ENCODE data around the gene GRK5. TPM values are rescaled to one million over a fixed set of nuclear protein-coding genes. Genes with fewer than 3 reads are reported as not detected.

Gene GRK5
- total RNA-seq, 1 experiment from 2014 or later, result 2.3 TPM

DNA sequence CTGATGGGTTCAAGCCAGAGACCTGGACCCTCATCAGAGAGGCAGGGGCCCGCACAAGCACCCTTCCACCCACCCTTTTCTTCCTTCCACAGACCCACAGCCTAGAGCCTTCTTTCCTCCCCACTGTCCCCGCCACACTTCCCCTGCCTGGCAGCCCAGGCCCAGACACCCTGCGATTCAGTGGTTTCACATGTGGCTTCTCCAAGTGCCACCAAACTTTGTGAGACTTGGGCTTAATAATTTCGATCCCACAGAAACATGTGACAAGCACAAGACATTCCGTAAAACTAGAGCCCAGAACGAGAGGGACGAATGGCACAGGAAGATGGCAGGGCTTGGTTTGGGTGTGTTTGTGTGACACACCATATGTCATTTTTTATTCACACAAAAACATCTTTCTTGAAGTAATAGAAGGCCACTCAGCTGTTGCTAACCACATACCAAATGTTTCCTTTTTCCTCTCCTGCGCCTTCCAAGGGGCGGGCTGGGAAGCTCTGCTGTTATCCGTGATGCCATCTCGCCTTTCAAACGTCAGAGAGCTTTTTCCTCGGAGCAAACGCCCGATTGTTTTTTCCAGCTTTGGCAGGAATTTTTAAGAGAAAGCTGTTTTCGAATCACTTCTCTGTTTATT, 162.9 kb downstream of the GRK5 start:
- no peaks in the 10 kb centered on the region for H3K4me1 Mint-ChIP-seq
- CTCF ChIA-PET, result interaction anchor here (1.0 to 1.8 kb wide), 2 partner anchors 18 to 163 kb away, joined by 3 to 6 read pairs; partner anchors contain the start of gene GRK5

DNA sequence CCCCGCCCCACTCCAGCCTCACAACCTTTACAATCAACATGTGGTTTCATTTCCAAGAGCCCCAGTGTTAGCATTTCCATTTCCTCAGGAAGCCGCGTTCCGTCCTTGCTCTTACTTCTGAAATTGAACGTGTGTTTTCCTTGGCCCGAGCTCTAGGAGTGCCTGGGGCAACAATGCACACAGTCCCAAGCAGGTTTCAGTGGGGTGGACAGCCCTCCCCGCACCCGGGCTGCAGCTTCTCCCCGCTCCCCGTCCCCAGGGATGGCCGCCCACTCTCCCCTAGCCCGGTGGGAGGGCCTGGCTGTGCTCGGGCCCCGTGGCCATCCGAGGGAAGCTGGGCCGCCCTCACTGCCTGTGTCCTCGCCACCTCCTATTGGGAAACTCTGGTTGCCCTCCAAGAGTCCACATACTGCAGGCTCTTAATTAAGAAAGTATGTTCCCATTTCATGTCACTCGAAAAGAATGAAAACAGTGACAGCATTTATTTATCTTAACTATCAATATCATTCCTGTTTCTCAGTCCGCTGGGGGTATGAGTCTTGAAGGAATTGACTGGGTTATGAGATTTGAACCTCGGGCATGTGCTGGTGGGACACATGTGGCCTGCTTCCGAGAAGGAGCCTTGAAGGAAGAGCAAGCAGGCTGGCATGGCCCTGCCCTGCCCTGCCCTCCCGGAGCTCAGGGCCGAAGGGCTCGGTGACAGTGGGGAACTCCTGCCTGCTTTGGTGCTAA, 163.8 kb downstream of the GRK5 start:
- ChIA-PET POLR2A (no interaction called here), CTCF (interaction anchor here (1.0 to 1.8 kb wide), 3 partner anchors 19 to 172 kb away, joined by 3 to 6 read pairs (median 3); partner anchors contain the start of gene GRK5)
- Mint-ChIP-seq H3K36me3 (no peaks in the 10 kb centered on the region), H3K27me3 (ENCODE audit: low read depth) (no peaks in the 10 kb centered on the region; the same call in 1 of the 2 replicates), H3K4me1 (no peaks in the 10 kb centered on the region), H3K9me3 (no peaks in the 10 kb centered on the region), H3K27ac (no peak overlapping the region), H3K4me3 (no peak overlapping the region)
- DNase-seq (ENCODE audit: low spot score) (no peak), ATAC-seq (no peak)
- TF ChIP-seq EMX1 (CRISPR knock-in tag; IDR thresholded peaks at IDR 0.05), result no peak
- TF ChIP-seq SMAD4 (CRISPR knock-in tag; IDR thresholded peaks at IDR 0.05), result no peak
- TF ChIP-seq, protein P1, sequence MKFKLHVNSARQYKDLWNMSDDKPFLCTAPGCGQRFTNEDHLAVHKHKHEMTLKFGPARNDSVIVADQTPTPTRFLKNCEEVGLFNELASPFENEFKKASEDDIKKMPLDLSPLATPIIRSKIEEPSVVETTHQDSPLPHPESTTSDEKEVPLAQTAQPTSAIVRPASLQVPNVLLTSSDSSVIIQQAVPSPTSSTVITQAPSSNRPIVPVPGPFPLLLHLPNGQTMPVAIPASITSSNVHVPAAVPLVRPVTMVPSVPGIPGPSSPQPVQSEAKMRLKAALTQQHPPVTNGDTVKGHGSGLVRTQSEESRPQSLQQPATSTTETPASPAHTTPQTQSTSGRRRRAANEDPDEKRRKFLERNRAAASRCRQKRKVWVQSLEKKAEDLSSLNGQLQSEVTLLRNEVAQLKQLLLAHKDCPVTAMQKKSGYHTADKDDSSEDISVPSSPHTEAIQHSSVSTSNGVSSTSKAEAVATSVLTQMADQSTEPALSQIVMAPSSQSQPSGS (CRISPR knock-in tag; IDR thresholded peaks at IDR 0.05; ENCODE audit: borderline replicate concordance, low read depth), result no peak
- no peak for TF ChIP-seq FOXP1 (CRISPR knock-in tag; IDR thresholded peaks at IDR 0.05; ENCODE audit: borderline replicate concordance)
- no peak for TF ChIP-seq ZNF121 (CRISPR knock-in tag; IDR thresholded peaks at IDR 0.05)
- TF ChIP-seq CREM (CRISPR knock-in tag; IDR thresholded peaks at IDR 0.05), result no peak
- TF ChIP-seq, protein P2, sequence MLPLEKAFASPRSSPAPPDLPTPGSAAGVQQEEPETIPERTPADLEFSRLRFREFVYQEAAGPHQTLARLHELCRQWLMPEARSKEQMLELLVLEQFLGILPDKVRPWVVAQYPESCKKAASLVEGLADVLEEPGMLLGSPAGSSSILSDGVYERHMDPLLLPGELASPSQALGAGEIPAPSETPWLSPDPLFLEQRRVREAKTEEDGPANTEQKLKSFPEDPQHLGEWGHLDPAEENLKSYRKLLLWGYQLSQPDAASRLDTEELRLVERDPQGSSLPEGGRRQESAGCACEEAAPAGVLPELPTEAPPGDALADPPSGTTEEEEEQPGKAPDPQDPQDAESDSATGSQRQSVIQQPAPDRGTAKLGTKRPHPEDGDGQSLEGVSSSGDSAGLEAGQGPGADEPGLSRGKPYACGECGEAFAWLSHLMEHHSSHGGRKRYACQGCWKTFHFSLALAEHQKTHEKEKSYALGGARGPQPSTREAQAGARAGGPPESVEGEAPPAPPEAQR (CRISPR knock-in tag; IDR thresholded peaks at IDR 0.05), result no peak
- TF ChIP-seq, protein P3, sequence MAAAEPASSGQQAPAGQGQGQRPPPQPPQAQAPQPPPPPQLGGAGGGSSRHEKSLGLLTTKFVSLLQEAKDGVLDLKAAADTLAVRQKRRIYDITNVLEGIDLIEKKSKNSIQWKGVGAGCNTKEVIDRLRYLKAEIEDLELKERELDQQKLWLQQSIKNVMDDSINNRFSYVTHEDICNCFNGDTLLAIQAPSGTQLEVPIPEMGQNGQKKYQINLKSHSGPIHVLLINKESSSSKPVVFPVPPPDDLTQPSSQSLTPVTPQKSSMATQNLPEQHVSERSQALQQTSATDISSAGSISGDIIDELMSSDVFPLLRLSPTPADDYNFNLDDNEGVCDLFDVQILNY (CRISPR knock-in tag; IDR thresholded peaks at IDR 0.05), result no peak

More for the DNA sequence above, 162.9 kb downstream of the GRK5 start:
- H3K27ac Mint-ChIP-seq, result no peak overlapping the region; the same call in 1 of the 2 replicates
- ATAC-seq (no peak), DNase-seq (ENCODE audit: low spot score) (no peak)
- no peaks in the 10 kb centered on the region for H3K36me3 Mint-ChIP-seq
- TF ChIP-seq, protein P4, sequence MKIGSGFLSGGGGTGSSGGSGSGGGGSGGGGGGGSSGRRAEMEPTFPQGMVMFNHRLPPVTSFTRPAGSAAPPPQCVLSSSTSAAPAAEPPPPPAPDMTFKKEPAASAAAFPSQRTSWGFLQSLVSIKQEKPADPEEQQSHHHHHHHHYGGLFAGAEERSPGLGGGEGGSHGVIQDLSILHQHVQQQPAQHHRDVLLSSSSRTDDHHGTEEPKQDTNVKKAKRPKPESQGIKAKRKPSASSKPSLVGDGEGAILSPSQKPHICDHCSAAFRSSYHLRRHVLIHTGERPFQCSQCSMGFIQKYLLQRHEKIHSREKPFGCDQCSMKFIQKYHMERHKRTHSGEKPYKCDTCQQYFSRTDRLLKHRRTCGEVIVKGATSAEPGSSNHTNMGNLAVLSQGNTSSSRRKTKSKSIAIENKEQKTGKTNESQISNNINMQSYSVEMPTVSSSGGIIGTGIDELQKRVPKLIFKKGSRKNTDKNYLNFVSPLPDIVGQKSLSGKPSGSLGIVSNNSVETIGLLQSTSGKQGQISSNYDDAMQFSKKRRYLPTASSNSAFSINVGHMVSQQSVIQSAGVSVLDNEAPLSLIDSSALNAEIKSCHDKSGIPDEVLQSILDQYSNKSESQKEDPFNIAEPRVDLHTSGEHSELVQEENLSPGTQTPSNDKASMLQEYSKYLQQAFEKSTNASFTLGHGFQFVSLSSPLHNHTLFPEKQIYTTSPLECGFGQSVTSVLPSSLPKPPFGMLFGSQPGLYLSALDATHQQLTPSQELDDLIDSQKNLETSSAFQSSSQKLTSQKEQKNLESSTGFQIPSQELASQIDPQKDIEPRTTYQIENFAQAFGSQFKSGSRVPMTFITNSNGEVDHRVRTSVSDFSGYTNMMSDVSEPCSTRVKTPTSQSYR (CRISPR knock-in tag; IDR thresholded peaks at IDR 0.05), result no peak
- TF ChIP-seq KAT7 (CRISPR knock-in tag; IDR thresholded peaks at IDR 0.05; ENCODE audit: borderline replicate concordance), result no peak
- no peak for TF ChIP-seq CBFB (CRISPR knock-in tag; IDR thresholded peaks at IDR 0.05; ENCODE audit: low read depth)
- TF ChIP-seq, protein P5, sequence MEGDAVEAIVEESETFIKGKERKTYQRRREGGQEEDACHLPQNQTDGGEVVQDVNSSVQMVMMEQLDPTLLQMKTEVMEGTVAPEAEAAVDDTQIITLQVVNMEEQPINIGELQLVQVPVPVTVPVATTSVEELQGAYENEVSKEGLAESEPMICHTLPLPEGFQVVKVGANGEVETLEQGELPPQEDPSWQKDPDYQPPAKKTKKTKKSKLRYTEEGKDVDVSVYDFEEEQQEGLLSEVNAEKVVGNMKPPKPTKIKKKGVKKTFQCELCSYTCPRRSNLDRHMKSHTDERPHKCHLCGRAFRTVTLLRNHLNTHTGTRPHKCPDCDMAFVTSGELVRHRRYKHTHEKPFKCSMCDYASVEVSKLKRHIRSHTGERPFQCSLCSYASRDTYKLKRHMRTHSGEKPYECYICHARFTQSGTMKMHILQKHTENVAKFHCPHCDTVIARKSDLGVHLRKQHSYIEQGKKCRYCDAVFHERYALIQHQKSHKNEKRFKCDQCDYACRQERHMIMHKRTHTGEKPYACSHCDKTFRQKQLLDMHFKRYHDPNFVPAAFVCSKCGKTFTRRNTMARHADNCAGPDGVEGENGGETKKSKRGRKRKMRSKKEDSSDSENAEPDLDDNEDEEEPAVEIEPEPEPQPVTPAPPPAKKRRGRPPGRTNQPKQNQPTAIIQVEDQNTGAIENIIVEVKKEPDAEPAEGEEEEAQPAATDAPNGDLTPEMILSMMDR (IDR thresholded peaks at IDR 0.05), result no peak
- TF ChIP-seq NFATC4 (CRISPR knock-in tag; IDR thresholded peaks at IDR 0.05), result no peak
- TF ChIP-seq NFE2L1 (CRISPR knock-in tag; IDR thresholded peaks at IDR 0.05), result no peak
- TF ChIP-seq MXD4 (CRISPR knock-in tag; IDR thresholded peaks at IDR 0.05; ENCODE audit: borderline replicate concordance), result no peak
- TF ChIP-seq CREM (CRISPR knock-in tag; IDR thresholded peaks at IDR 0.05), result no peak
- TF ChIP-seq, protein P6, sequence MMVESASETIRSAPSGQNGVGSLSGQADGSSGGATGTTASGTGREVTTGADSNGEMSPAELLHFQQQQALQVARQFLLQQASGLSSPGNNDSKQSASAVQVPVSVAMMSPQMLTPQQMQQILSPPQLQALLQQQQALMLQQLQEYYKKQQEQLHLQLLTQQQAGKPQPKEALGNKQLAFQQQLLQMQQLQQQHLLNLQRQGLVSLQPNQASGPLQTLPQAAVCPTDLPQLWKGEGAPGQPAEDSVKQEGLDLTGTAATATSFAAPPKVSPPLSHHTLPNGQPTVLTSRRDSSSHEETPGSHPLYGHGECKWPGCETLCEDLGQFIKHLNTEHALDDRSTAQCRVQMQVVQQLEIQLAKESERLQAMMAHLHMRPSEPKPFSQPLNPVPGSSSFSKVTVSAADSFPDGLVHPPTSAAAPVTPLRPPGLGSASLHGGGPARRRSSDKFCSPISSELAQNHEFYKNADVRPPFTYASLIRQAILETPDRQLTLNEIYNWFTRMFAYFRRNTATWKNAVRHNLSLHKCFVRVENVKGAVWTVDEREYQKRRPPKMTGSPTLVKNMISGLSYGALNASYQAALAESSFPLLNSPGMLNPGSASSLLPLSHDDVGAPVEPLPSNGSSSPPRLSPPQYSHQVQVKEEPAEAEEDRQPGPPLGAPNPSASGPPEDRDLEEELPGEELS (CRISPR knock-in tag; IDR thresholded peaks at IDR 0.05), result no peak
- no peak for TF ChIP-seq SP1 (CRISPR knock-in tag; conservative IDR thresholded peaks at IDR 0.05)
- TF ChIP-seq, protein P7, sequence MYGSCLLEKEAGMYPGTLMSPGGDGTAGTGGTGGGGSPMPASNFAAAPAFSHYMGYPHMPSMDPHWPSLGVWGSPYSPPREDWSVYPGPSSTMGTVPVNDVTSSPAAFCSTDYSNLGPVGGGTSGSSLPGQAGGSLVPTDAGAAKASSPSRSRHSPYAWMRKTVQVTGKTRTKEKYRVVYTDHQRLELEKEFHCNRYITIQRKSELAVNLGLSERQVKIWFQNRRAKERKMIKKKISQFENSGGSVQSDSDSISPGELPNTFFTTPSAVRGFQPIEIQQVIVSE (CRISPR knock-in tag; IDR thresholded peaks at IDR 0.05; ENCODE audit: borderline replicate concordance), result no peak
- TF ChIP-seq GRHL2 (CRISPR knock-in tag; IDR thresholded peaks at IDR 0.05; ENCODE audit: insufficient replicate concordance, severe bottlenecking), result no peak
- no peak for TF ChIP-seq TCF7 (CRISPR knock-in tag; IDR thresholded peaks at IDR 0.05; ENCODE audit: low read depth)
- no peak for TF ChIP-seq ZNF232 (CRISPR knock-in tag; IDR thresholded peaks at IDR 0.05)
- no peak for TF ChIP-seq ZNF416 (CRISPR knock-in tag; IDR thresholded peaks at IDR 0.05)
- TF ChIP-seq, protein P8, sequence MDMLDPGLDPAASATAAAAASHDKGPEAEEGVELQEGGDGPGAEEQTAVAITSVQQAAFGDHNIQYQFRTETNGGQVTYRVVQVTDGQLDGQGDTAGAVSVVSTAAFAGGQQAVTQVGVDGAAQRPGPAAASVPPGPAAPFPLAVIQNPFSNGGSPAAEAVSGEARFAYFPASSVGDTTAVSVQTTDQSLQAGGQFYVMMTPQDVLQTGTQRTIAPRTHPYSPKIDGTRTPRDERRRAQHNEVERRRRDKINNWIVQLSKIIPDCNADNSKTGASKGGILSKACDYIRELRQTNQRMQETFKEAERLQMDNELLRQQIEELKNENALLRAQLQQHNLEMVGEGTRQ (CRISPR knock-in tag; IDR thresholded peaks at IDR 0.05), result no peak
- TF ChIP-seq ZNF396 (CRISPR knock-in tag; IDR thresholded peaks at IDR 0.05; ENCODE audit: borderline replicate concordance), result no peak
- no peaks in the 10 kb centered on the region for H3K9me3 Mint-ChIP-seq
- POLR2A ChIA-PET, result no interaction called here
- no peaks in the 10 kb centered on the region; the same call in 1 of the 2 replicates for H3K27me3 Mint-ChIP-seq (ENCODE audit: low read depth)
- no peak overlapping the region for H3K4me3 Mint-ChIP-seq
